Measurements from ENCODE around the gene PDXP.

- TF ChIP-seq POLR2A (IDR thresholded peaks at IDR 0.05; ENCODE audit: insufficient read depth in 1 of 2, low read depth in 2 of 2, low read length in 2 of 2) (no peak), SP1 (IDR thresholded peaks at IDR 0.05) (no peak), SP1 (CRISPR knock-in tag; IDR thresholded peaks at IDR 0.05) (no peak), LBX2 (CRISPR knock-in tag; IDR thresholded peaks at IDR 0.05; ENCODE audit: borderline replicate concordance) (no peak)
These were observed 2.2 kb downstream of the PDXP start for GRCh38 chr22:37660709-37661045.

Data from HepG2 (cell line).